Trophoblast cell (in vitro differentiated cells and primary cell): Measurements from ENCODE around the gene COX6B1. TPM values are rescaled to one million over a fixed set of nuclear protein-coding genes. Genes with fewer than 3 reads are reported as not detected.
"Not testable (repeated sequence)": the region's sequence is repeated elsewhere in the genome, so short reads cannot be mapped to it uniquely, and the experiment has no call there.

ENCODE experiments used
- DNase-seq, 2 donors: peaks; one replicate each; pipeline ENCODE4 v3.0.0-alpha.2; 2016
- H2AFZ ChIP-seq: 2 replicates; pipeline ENCODE4 v1.6.1; 2013; ENCODE audit warnings: low read length, moderate library complexity, mild to moderate bottlenecking; ENCODE audit not compliant: insufficient read depth, poor library complexity
- H2AK5ac ChIP-seq: 2 replicates; pipeline ENCODE4 v1.6.1; 2013; ENCODE audit warnings: mild to moderate bottlenecking, low read length
- H2BK120ac ChIP-seq: 2 replicates; pipeline ENCODE4 v1.6.1; 2013; ENCODE audit warnings: low read length, mild to moderate bottlenecking, moderate library complexity; ENCODE audit not compliant: insufficient read depth, poor library complexity
- H2BK12ac ChIP-seq: 2 replicates; pipeline ENCODE4 v1.6.1; 2013; ENCODE audit warnings: mild to moderate bottlenecking, low read length, moderate library complexity
- H2BK5ac ChIP-seq: 2 replicates; pipeline ENCODE4 v1.6.1; 2013; ENCODE audit warnings: low read length, low read depth, moderate library complexity, mild to moderate bottlenecking; ENCODE audit not compliant: poor library complexity
- H3K14ac ChIP-seq: 2 replicates; pipeline ENCODE4 v1.6.1; 2013; ENCODE audit warnings: mild to moderate bottlenecking, low read length
- H3K18ac ChIP-seq: 2 replicates; pipeline ENCODE4 v1.6.1; 2013; ENCODE audit warnings: mild to moderate bottlenecking, low read length
- H3K23ac ChIP-seq: 2 replicates; pipeline ENCODE4 v1.6.1; 2013; ENCODE audit warnings: low read length
- H3K27ac ChIP-seq: 2 replicates; pipeline ENCODE4 v1.5.1; 2013; ENCODE audit warnings: low read depth, mild to moderate bottlenecking, inconsistent platforms, low read length, moderate library complexity
- H3K27me3 ChIP-seq: 2 replicates; pipeline ENCODE4 v1.6.1; 2013; ENCODE audit warnings: inconsistent platforms, mild to moderate bottlenecking, low read length, moderate library complexity; ENCODE audit not compliant: insufficient read depth
- H3K36me3 ChIP-seq, 2 experiments: 1 replicate in 1 of 2; 2 replicates in 1 of 2; pipeline ENCODE4 v1.6.1; 2013; ENCODE audit warnings: low read length in 2 of 2, mild to moderate bottlenecking in 2 of 2, moderate library complexity in 1 of 2; ENCODE audit not compliant: insufficient read depth in 2 of 2, control insufficient read depth in 1 of 2
- H3K4ac ChIP-seq: 2 replicates; pipeline ENCODE4 v1.6.1; 2013; ENCODE audit warnings: low read depth, mild to moderate bottlenecking, low read length, moderate library complexity
- H3K4me1 ChIP-seq, 2 experiments: 1 replicate in 1 of 2; 2 replicates in 1 of 2; pipeline ENCODE4 v1.6.1; 2013; ENCODE audit warnings: low read length in 2 of 2, mild to moderate bottlenecking in 2 of 2, moderate library complexity in 1 of 2; ENCODE audit not compliant: insufficient read depth in 2 of 2, control insufficient read depth in 1 of 2
- H3K4me2 ChIP-seq: 2 replicates; pipeline ENCODE4 v1.6.1; 2013; ENCODE audit warnings: inconsistent platforms, mild to moderate bottlenecking, low read length, moderate library complexity
- H3K4me3 ChIP-seq: 2 replicates; pipeline ENCODE4 v1.5.1; 2013; ENCODE audit warnings: mild to moderate bottlenecking, low read depth, low read length, inconsistent platforms
- H3K79me1 ChIP-seq: one replicate; pipeline ENCODE4 v1.6.1; 2013; ENCODE audit warnings: low read length
- H3K79me2 ChIP-seq: 2 replicates; pipeline ENCODE4 v1.6.1; 2013; ENCODE audit warnings: low read length, mild to moderate bottlenecking; ENCODE audit not compliant: control insufficient read depth, insufficient read depth, poor library complexity
- H3K9ac ChIP-seq: 2 replicates; pipeline ENCODE4 v1.6.1; 2013; ENCODE audit warnings: mild to moderate bottlenecking, low read length
- H3K9me3 ChIP-seq: 2 replicates; pipeline ENCODE4 v1.6.1; 2013; ENCODE audit warnings: low read depth, mild to moderate bottlenecking, control low read depth, inconsistent platforms, low read length; ENCODE audit not compliant: insufficient read depth
- H4K12ac ChIP-seq: 2 replicates; pipeline ENCODE4 v1.6.1; 2013; ENCODE audit warnings: low read depth, mild to moderate bottlenecking, low read length, moderate library complexity
- H4K8ac ChIP-seq: 2 replicates; pipeline ENCODE4 v1.6.1; 2013; ENCODE audit warnings: low read depth, mild to moderate bottlenecking, low read length, moderate library complexity
- H4K91ac ChIP-seq: one replicate; pipeline ENCODE4 v1.6.1; 2013; ENCODE audit warnings: low read depth, mild to moderate bottlenecking, low read length, moderate library complexity
- WGBS: extraction: QIAGEN DNeasy Blood & Tissue Kit; methylation state at CpG from one replicate; pipeline ENCODE4 v1.1.7; 2013; ENCODE audit warnings: missing lambda C conversion rate; ENCODE audit not compliant: insufficient read length, insufficient coverage; ENCODE audit errors: extremely low coverage; 5-methylcytosine and 5-hydroxymethylcytosine counted together
- polyA plus RNA-seq: library from polyadenylated mRNA; stranded (reverse); fragments of 200-250 nt; gene quantifications from 2 replicates; pipeline ENCODE4 v1.2.3, GENCODE V29; 2013

The COX6B1 gene, protein sequence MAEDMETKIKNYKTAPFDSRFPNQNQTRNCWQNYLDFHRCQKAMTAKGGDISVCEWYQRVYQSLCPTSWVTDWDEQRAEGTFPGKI
- polyA plus RNA-seq, result 634 and 650 TPM in 2 replicates

DNA sequence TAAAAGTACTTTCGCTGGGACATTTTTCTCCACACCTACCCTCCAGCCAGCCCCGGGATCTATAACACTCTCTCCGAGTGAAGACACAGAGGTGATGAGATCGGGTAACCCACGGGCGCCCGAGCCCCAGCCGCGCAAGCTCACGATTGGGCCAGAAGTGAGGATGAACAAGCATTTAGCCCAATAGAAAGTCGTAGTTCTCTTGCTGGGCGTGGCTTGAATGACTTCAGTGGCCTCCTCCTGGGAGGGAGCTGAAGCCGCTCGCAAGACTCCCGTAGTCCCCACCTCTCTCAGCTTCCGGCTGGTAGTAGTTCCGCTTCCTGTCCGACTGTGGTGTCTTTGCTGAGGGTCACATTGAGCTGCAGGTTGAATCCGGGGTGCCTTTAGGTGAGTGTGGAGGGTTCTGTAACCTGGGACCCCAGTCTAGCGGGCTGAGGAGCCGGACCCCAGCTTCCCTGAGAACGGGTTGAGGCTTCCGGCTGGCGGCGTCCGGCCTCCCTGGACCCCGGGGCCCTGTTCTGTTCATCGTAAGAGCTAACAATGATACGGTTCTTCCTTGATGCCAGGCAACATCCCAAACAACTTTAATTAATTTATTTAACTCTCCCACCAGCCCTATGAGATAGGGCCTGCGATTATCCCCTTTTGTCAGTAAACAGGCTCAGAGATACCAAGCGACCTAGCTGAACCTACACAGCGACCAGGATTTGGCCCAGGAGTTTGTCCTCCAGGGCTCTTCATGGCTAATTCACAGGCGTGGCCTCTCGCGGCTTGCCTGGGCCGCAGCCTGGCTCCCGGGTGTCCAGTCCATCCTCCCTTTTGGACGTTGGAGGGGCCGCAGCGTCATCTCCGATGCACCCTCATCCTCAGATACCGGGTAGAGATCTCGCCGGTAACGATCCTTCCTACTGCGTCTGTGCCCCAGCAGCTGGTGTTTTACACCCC lies at the start of gene COX6B1:
COX6B1 (plus strand) TSS at position 307 of the 945 bp plus-strand sequence. CDS start 2,921 bp downstream, outside the sequence.
- no peak within 1 kb of the TSS for H3K27ac ChIP-seq
- H3K79me1 ChIP-seq, result peaks cover 12% of the 10 kb centered on the region
- peak within 1 kb of the TSS; percentile 83 for H3K4ac ChIP-seq
- no CpG with 5 or more reads among the region's 46 CpGs for WGBS
- H2AK5ac ChIP-seq, result no peak within 1 kb of the TSS
- H3K14ac ChIP-seq, result peak within 1 kb of the TSS; percentile 71
- H4K91ac ChIP-seq, result peak within 1 kb of the TSS; percentile 70
- peak within 1 kb of the TSS; percentile 51 for H2BK5ac ChIP-seq
- no peak within 1 kb of the TSS for H3K23ac ChIP-seq
- H3K4me3 ChIP-seq, result peak within 1 kb of the TSS; percentile 90
- peak within 1 kb of the TSS; percentile 83 for H3K18ac ChIP-seq
- peak within 1 kb of the TSS; percentile 99 for H3K4me2 ChIP-seq
- H3K36me3 ChIP-seq, result peaks cover 13 to 14% of the 10 kb centered on the region in 2 experiments
- peaks cover 6% of the 10 kb centered on the region for H3K79me2 ChIP-seq
- peak within 1 kb of the TSS; percentile 91 for H2AFZ ChIP-seq
- H2BK12ac ChIP-seq, result no peak within 1 kb of the TSS
- peak; percentile 96 to 98 for DNase-seq
- H3K9me3 ChIP-seq, result no peaks in the 10 kb centered on the region
- peak within 1 kb of the TSS; percentile 87 for H3K9ac ChIP-seq
- peak within 1 kb of the TSS; percentile 93 for H4K8ac ChIP-seq
- H3K4me1 ChIP-seq, result peaks cover 8 to 15% of the 10 kb centered on the region in 2 experiments
- H3K27me3 ChIP-seq, result no peaks in the 10 kb centered on the region
- H4K12ac ChIP-seq, result peak within 1 kb of the TSS; percentile 77
- H2BK120ac ChIP-seq, result peak within 1 kb of the TSS; percentile 50

DNA sequence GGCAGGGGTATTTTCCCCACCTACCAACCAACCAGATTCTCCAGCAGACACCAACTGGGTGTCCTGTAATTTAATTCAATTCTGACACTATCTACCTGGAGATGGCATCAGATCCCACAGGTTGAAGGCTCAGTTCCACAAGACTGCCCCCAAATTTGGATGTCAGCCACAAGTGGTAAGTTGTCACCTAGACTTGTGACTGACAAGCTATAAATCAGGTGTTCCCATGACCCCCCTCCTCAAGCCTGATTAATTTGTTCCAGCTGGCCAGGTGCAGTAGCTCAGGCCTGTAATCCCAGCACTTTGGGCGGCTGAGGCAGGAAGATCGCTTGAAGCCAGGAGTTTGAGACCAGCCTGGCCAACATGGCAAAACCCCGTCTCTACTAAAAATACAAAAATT lies 46.2 kb upstream of the COX6B1 start:
- Histone ChIP-seq H2BK12ac (no peak overlapping the region), H3K4me2 (no peak overlapping the region), H2AFZ (no peak overlapping the region), H3K4me1 (peaks cover 0 to 2% of the 10 kb centered on the region in 2 experiments), H3K23ac (no peak overlapping the region), H3K79me1 (no peaks in the 10 kb centered on the region), H2AK5ac (no peak overlapping the region), H3K27me3 (no peaks in the 10 kb centered on the region), H4K12ac (no peak overlapping the region), H3K18ac (no peak overlapping the region), H2BK120ac (no peak overlapping the region), H3K36me3 (no peaks in the 10 kb centered on the region), H2BK5ac (no peak overlapping the region), H4K91ac (no peak overlapping the region), H3K9ac (no peak overlapping the region), H3K4ac (no peak overlapping the region), H3K9me3 (peaks cover 4% of the 10 kb centered on the region), H3K4me3 (no peak overlapping the region), H4K8ac (no peak overlapping the region), H3K27ac (no peak overlapping the region), H3K79me2 (no peaks in the 10 kb centered on the region), H3K14ac (no peak overlapping the region)
- no CpG with 5 or more reads among the region's 3 CpGs for WGBS
- DNase-seq, result no peak

DNA sequence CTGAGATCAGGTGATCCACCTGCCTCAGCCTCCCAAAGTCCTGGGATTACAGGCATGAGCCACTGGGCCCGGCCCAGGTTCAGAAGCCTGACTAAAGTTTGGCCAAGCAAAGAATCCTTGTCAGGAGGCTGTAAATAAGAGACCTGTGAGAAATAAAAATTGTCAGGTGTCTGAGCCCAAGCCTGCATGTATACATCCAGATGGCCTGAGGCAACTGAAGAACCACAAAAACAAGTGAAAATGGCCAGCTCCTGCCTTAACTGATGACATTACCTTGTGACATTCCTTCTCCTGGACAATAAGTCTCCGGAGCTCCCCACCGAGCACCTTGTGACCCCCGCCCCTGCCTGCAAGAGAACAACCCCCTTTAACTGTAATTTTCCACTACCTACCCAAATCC lies 43.7 kb upstream of the COX6B1 start:
- H3K4me3 ChIP-seq, H4K8ac ChIP-seq, H2BK12ac ChIP-seq, H3K9ac ChIP-seq, H3K27me3 ChIP-seq, H3K23ac ChIP-seq, H3K4ac ChIP-seq, H2BK5ac ChIP-seq, H4K91ac ChIP-seq, H3K36me3 ChIP-seq, H3K14ac ChIP-seq, H3K4me2 ChIP-seq, H3K18ac ChIP-seq, DNase-seq, H2BK120ac ChIP-seq, H3K79me2 ChIP-seq, H2AFZ ChIP-seq, H2AK5ac ChIP-seq, H3K27ac ChIP-seq, H4K12ac ChIP-seq, H3K9me3 ChIP-seq, H3K79me1 ChIP-seq, H3K4me1 ChIP-seq: not testable (repeated sequence)
- WGBS, result no CpG with 5 or more reads among the region's 4 CpGs

DNA sequence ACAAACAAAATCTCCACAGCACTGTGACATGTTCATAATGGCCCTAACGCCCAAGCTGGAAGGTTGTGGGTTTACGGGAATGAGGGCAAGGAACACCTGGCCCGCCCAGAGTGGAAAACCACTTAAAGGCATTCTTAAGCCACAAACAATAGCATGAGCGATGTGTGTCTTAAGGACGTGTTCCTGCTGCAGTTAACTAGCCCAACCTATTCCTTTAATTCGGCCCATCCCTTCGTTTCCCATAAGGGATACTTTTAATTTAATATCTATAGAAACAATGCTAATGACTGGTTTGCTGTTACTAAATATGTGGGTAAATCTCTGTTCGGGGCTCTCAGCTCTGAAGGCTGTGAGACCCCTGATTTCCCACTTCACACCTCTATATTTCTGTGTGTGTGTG lies 41.0 kb upstream of the COX6B1 start:
- peaks cover 12% of the 10 kb centered on the region for H3K9me3 ChIP-seq

More for the DNA sequence above, 41.0 kb upstream of the COX6B1 start:
- H2BK12ac ChIP-seq, H3K79me1 ChIP-seq, H2AFZ ChIP-seq, H3K14ac ChIP-seq, H3K4me2 ChIP-seq, H3K23ac ChIP-seq, H2BK120ac ChIP-seq, H3K4me3 ChIP-seq, H4K8ac ChIP-seq, H3K4ac ChIP-seq, H4K91ac ChIP-seq, H3K9ac ChIP-seq, H2AK5ac ChIP-seq, H3K27ac ChIP-seq, H3K18ac ChIP-seq, H2BK5ac ChIP-seq, H3K4me1 ChIP-seq, H3K79me2 ChIP-seq, H3K27me3 ChIP-seq, H4K12ac ChIP-seq, H3K36me3 ChIP-seq, DNase-seq: not testable (repeated sequence)
- WGBS, result no CpG with 5 or more reads among the region's 8 CpGs
